Stimulated activated CD8-positive, alpha-beta memory T cell treated with anti-CD3 and anti-CD28 coated beads, Interleukin-7, amount 100 ng/mL, for 4 hours (primary cell): ENCODE results near the gene ADGRD2.

Source experiments
- DNase-seq, 2 donors: peaks; one replicate each; pipeline ENCODE4 v3.0.0-alpha.2; 2020; ENCODE audit warnings: low read depth in 2 of 2

Gene ADGRD2

GRCh38 chr9:124436320-124436719 lies 13.9 kb upstream of the ADGRD2 start:
- DNase-seq, result no peak

DNA sequence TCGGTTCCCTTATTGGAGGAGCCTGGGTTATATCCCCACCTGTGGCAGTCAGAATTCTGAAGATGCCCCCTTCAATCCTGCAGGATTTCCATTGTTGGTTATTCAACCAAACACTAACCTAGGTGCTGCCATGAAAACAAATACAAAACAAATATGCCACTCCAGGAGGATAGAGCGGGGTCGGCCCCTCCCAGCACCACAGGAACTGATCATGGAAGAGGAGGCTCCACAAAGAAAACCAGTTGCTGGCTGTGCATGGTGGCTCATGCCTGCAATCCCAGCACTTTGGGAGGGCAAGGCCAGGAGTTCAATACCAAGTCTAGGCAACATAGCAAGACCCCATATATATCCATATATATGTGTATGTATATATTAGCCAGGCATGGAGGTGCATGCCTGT lies 13.2 kb upstream of the ADGRD2 start:
- no peak for DNase-seq

DNA sequence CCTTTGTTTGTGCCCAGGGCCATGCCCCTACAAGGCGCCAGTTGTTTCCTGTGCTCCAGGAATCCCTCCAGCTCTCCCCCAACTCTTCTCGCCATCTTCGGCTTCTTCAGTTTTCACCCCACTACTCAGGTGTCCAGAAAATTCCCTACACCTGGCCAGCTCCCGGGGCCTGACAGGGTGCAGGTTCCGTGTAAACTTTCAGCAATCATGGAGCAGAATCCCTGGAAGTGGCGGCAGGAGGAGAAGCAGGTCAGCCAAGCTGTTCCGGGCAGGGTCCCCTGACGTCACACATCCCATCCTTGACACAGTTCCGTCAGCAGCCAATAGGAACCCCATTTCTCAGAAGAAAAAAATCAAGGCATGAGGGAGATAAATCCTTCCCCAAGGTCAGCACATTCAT lies 12.2 kb upstream of the ADGRD2 start:
- no peak for DNase-seq

GRCh38 chr9:124439086-124439485 lies 11.2 kb upstream of the ADGRD2 start:
- DNase-seq, result no peak

- no peak for DNase-seq
Measured at GRCh38 chr9:124439686-124440243, 10.5 kb upstream of the ADGRD2 start.

DNA sequence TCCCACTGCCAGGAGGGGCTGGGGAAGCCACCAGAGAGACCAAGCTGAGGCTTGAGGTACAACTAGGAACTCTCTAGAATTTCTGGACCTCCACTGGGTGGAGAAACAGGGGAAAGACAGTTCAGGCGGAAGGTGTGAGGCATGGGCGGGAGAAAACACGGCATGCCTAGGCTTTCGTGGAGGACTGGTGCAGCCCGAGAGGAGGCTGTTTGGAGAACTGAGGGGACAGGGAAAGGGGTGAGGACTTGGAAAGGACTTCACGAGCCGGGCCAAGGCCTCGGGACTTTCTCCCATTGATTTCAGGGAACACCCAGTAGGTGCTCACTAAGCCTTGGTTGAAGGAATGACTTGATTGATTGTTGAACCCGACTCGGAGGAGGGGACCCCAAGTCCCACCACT lies 9.5 kb upstream of the ADGRD2 start:
- no peak for DNase-seq

DNA sequence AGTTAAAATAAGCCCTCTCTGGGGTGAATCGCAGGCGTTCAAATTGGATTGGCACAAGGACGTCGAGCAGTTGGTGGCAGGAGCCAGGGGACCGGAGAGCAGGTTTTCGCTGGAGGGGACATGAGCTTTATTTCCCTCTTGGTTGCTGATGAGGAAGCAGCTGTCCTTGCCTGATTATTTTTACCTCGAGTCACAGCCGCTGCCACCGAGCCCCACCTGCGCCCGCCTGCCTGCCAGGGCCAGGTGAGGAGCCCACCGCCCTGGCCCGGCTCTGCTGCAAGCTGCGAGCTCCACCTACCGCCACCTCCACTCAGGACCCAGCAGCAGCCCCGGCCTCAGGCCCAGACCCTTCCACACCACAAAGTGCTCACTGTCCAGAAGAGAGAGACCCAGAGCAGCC lies 9.0 kb upstream of the ADGRD2 start:
- DNase-seq, result no peak

DNA sequence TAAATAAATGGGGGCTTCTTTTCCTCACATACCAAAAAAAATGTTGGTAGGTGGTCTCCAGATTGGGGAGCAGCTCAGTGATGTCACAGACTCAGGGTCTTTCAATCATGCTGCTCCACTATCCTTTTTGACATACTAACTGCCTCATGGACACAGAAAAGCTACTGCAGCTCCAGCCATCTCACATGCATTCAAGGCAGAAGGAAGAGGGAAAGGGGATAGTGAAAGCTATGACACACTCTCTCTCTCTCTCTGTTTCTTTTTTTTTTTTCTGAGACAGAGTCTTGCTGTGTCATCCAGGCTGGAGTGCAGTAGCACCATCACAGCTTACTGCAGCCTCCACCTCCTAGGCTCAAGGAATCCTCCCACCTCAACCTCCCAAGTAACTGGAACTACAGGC lies 7.9 kb upstream of the ADGRD2 start:
- no peak for DNase-seq

- DNase-seq, result no peak
Measured at GRCh38 chr9:124442826-124443225, 7.4 kb upstream of the ADGRD2 start.

GRCh38 chr9:124443625-124444024 lies 6.6 kb upstream of the ADGRD2 start:
- DNase-seq, result no peak

GRCh38 chr9:124444166-124444565 lies 6.1 kb upstream of the ADGRD2 start:
- DNase-seq, result no peak

- no peak for DNase-seq
Measured at GRCh38 chr9:124447297-124447661, 3.0 kb upstream of the ADGRD2 start.

- DNase-seq, result no peak
Measured at GRCh38 chr9:124448019-124448418, 2.2 kb upstream of the ADGRD2 start.

- DNase-seq, result no peak
Measured at GRCh38 chr9:124449381-124450151, 685 bp upstream of the ADGRD2 start.

- no peak for DNase-seq
Measured at GRCh38 chr9:124450931-124451661, 845 bp downstream of the ADGRD2 start.

- no peak for DNase-seq
Measured at GRCh38 chr9:124452326-124452725, 2.1 kb downstream of the ADGRD2 start.

- no peak for DNase-seq
Measured at GRCh38 chr9:124452841-124453585, 2.8 kb downstream of the ADGRD2 start.

DNA sequence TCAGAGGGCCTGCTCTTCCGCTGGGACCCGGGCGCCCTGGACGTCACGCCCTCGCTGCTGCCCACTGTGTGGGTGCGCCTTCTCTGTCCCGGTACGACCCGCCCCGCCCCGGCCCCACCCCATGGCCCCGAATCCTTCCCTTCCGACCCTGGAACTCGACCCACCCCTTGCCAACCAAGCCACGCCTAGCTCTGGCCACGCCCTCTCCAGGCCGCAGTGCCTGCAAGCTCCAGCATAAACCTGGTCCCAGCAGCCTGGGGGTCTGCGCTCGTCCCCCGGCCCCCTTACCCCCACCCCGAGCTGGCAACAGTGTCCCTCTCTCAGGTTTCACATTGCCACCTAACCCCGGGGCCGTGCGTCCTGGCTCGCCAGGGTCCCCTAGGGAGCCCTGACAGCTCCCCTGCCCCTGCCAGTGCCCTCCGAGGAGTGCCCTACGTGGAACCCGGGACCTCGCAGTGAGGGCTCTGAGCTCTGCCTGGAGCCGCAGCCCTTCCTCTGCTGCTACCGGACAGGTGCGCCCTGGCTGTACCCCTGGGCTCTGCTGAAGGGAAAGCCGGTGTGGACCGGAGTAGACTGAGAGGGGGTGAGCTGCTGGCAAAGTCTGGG lies 3.4 kb downstream of the ADGRD2 start:
- DNase-seq, result no peak

DNA sequence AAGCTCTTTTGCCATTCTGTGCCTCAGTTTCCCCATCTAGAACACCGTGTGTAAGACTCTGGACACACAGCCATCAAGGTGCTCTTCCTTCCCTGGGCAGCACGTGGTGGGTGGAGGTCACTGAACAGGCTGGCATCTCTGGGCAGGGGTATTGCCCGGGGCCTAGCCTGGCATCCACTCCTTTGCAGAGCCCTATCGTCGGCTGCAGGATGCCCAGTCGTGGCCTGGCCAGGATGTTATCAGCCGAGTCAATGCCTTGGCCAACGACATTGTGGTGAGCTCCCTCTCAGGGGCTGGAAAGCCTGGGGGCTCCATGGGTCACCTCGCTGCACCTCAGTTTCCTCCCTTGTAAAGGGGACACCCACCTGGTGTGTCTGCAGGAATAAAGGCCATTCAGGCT lies 4.0 kb downstream of the ADGRD2 start:
- DNase-seq, result no peak

- no peak for DNase-seq
Measured at GRCh38 chr9:124454791-124455443, 4.7 kb downstream of the ADGRD2 start.

DNA sequence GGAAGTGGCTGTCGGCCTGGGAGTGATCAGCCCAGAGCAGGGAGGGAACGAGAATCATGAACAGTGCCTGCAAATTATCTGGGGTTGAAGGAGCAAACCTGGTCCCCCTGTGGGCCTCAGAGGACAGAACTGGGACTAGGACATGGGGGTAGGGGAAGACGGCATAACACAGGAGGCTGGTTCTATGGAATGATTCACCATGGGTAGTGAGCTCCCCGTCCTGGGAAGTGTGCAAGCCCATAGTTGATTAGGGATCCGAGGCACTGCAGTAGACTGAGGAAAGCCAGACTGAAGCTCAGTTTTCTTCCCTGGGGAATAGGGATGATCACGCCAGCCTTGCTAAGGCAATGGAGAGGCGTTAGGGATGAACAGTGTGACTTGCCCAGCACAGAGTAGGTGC lies 5.6 kb downstream of the ADGRD2 start:
- no peak for DNase-seq
